Mucosa of descending colon (tissue), 3 donors: Measurements from ENCODE around the gene WIPF3. TPM values are rescaled to one million over a fixed set of nuclear protein-coding genes. Genes with fewer than 3 reads are reported as not detected.

Source experiments
- ATAC-seq: fragments of 200-7000 bp; cut with Tn5 transposase; one replicate; pipeline ENCODE4 v1.9.1; 2020; ENCODE audit warnings: mild to moderate bottlenecking, moderate library complexity
- DNase-seq, 3 donors: peaks; one replicate each; pipeline ENCODE4 v3.0.0-alpha.2; 2020
- H3K36me3 ChIP-seq: fragments of 200-600 bp; one replicate; pipeline ENCODE4 v1.8.0; 2021; ENCODE audit warnings: low read depth, mild to moderate bottlenecking
- H3K4me1 ChIP-seq: fragments of 200-600 bp; one replicate; pipeline ENCODE4 v1.8.0; 2021; ENCODE audit warnings: low read depth, mild to moderate bottlenecking
- H3K4me3 ChIP-seq: fragments of 200-600 bp; one replicate; pipeline ENCODE4 v1.8.0; 2021; ENCODE audit warnings: mild to moderate bottlenecking
- H3K9me3 ChIP-seq: fragments of 200-600 bp; one replicate; pipeline ENCODE4 v1.8.0; 2021; ENCODE audit warnings: mild to moderate bottlenecking
- CTCF ChIP-seq: fragments of 200-600 bp; IDR thresholded peaks from one replicate; pipeline ENCODE4 v1.8.0; 2022; ENCODE audit warnings: antibody characterized with exemption, mild to moderate bottlenecking
- intact Hi-C, 2 donors: fragments of 100-400 bp; cut with DNase I in 1 of 2; cut with micrococcal nuclease in 1 of 2; formaldehyde crosslinking; loops; one replicate each; pipeline versions ENCODE4 v1.11.0 to v1.11.1; 2022; cut with DNase I, micrococcal nuclease
- total RNA-seq, 3 donors: library from RNA; stranded (reverse); fragmentation: NEBNext Ultra II Directional in 2 of 3; extraction: Animal tissue kit (Norgen Biotek cat#: 25700) in 2 of 3; gene quantifications; one replicate each; pipeline versions ENCODE4 v1.2.1 to v1.2.4, GENCODE V29; 2021 to 2023
- donor health status: DM: no; HTN: no; CAD: no; lungs with moderate emphysema.
- donor health status: DM: no; HTN: no; CAD: no.
- donor health status: DM: no; HTN: yes; CAD: no.

WIPF3 gene
- total RNA-seq, 3 donors from 2014 or later: 0.89 to 2.2 (median 1.2) TPM

- intact Hi-C loops: no loop called here
- DNase-seq (no peak), ATAC-seq (no peak)
- no peaks in the 10 kb centered on the region for H3K36me3 ChIP-seq
- H3K4me3 ChIP-seq: no peak overlapping the region
- no peak for TF ChIP-seq CTCF
- H3K9me3 ChIP-seq: no peaks in the 10 kb centered on the region
- no peaks in the 10 kb centered on the region for H3K4me1 ChIP-seq
Observed at GRCh38 chr7:29841926-29842701, 35.8 kb downstream of the WIPF3 start.

- Histone ChIP-seq H3K9me3 (no peaks in the 10 kb centered on the region), H3K36me3 (no peaks in the 10 kb centered on the region), H3K4me3 (no peak overlapping the region), H3K4me1 (no peaks in the 10 kb centered on the region)
- DNase-seq (no peak), ATAC-seq (no peak)
- TF ChIP-seq CTCF: no peak
- intact Hi-C loops: no loop called here
Observed at GRCh38 chr7:29843093-29843492, 36.8 kb downstream of the WIPF3 start.

- intact Hi-C loops: no loop called here
- H3K4me3 ChIP-seq: no peak overlapping the region
- no peaks in the 10 kb centered on the region for H3K4me1 ChIP-seq
- H3K36me3 ChIP-seq: no peaks in the 10 kb centered on the region
- no peak for DNase-seq
- no peak for ATAC-seq
- H3K9me3 ChIP-seq: no peaks in the 10 kb centered on the region
- TF ChIP-seq CTCF: no peak
Observed at GRCh38 chr7:29843726-29844125, 37.4 kb downstream of the WIPF3 start.

- Histone ChIP-seq H3K9me3 (no peaks in the 10 kb centered on the region), H3K36me3 (no peaks in the 10 kb centered on the region), H3K4me1 (no peaks in the 10 kb centered on the region), H3K4me3 (no peak overlapping the region)
- ATAC-seq (no peak), DNase-seq (no peak)
- intact Hi-C loops: no loop called here
- TF ChIP-seq CTCF: no peak
Observed at GRCh38 chr7:29844559-29844958, 38.3 kb downstream of the WIPF3 start.

- TF ChIP-seq CTCF: no peak
- ATAC-seq (no peak), DNase-seq (no peak)
- Histone ChIP-seq H3K4me1 (no peaks in the 10 kb centered on the region), H3K36me3 (no peaks in the 10 kb centered on the region), H3K4me3 (no peak overlapping the region), H3K9me3 (no peaks in the 10 kb centered on the region)
- intact Hi-C loops: no loop called here
Observed at GRCh38 chr7:29847496-29847895, 41.2 kb downstream of the WIPF3 start.

- no peak for TF ChIP-seq CTCF
- ATAC-seq (no peak), DNase-seq (no peak)
- intact Hi-C loops: no loop called here
- Histone ChIP-seq H3K4me1 (no peaks in the 10 kb centered on the region), H3K4me3 (no peak overlapping the region), H3K36me3 (no peaks in the 10 kb centered on the region), H3K9me3 (no peaks in the 10 kb centered on the region)
Observed at GRCh38 chr7:29847916-29848315, 41.6 kb downstream of the WIPF3 start.
